ENCODE data around the gene PCSK7.
A peak's percentile ranks its signal among the peaks of the same experiment; 100 is the strongest.

DNA sequence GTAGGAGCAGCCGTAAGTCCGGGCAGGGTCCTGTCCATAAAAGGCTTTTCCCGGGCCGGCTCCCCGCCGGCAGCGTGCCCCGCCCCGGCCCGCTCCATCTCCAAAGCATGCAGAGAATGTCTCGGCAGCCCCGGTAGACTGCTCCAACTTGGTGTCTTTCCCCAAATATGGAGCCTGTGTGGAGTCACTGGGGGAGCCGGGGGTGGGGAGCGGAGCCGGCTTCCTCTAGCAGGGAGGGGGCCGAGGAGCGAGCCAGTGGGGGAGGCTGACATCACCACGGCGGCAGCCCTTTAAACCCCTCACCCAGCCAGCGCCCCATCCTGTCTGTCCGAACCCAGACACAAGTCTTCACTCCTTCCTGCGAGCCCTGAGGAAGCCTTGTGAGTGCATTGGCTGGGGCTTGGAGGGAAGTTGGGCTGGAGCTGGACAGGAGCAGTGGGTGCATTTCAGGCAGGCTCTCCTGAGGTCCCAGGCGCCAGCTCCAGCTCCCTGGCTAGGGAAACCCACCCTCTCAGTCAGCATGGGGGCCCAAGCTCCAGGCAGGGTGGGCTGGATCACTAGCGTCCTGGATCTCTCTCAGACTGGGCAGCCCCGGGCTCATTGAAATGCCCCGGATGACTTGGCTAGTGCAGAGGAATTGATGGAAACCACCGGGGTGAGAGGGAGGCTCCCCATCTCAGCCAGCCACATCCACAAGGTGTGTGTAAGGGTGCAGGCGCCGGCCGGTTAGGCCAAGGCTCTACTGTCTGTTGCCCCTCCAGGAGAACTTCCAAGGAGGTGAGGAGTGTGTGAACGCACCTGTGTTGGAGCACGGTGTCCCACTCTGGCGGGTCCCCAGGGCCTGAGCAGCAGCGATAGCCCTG, 32.6 kb downstream of the PCSK7 start, which contains the start of gene TAGLN:
- peak in 1 of 2 donors; percentile 55 for TF ChIP-seq POLR2A (IDR thresholded peaks at IDR 0.05)
- TF ChIP-seq CTCF (IDR thresholded peaks at IDR 0.05), result no peak
